M059J (cell line): Measurements from ENCODE around the gene RNF180. TPM values are rescaled to one million over a fixed set of nuclear protein-coding genes. Genes with fewer than 3 reads are reported as not detected.
"Not testable (repeated sequence)": the region's sequence is repeated elsewhere in the genome, so short reads cannot be mapped to it uniquely, and the experiment has no call there.

Source experiments
- DNase-seq: peaks from one replicate; pipeline ENCODE4 v3.0.0-alpha.2; 2012; ENCODE audit warnings: low read depth
- total RNA-seq: library from RNA; depleted of rRNA; stranded (reverse); fragments of >200 nt; shearing (Covaris generic); gene quantifications from 2 replicates; pipeline ENCODE4 v1.2.3, GENCODE V29; 2014

The RNF180 gene
- total RNA-seq, 1 experiment from 2014 or later, result not detected

GRCh38 chr5:64180661-64181343, 15.2 kb downstream of the RNF180 start:
- DNase-seq, result peak; percentile 7

GRCh38 chr5:64181440-64181839, 15.8 kb downstream of the RNF180 start:
- no peak for DNase-seq

GRCh38 chr5:64183956-64184355, 18.3 kb downstream of the RNF180 start:
- DNase-seq, result no peak

GRCh38 chr5:64184832-64185231, 19.2 kb downstream of the RNF180 start:
- DNase-seq, result no peak

- no peak for DNase-seq
Measured at GRCh38 chr5:64188776-64189175, 23.1 kb downstream of the RNF180 start.

GRCh38 chr5:64190562-64191306, 25.1 kb downstream of the RNF180 start:
- no peak for DNase-seq

- DNase-seq, result no peak
Measured at GRCh38 chr5:64195981-64196380, 30.3 kb downstream of the RNF180 start.

- no peak for DNase-seq
Measured at GRCh38 chr5:64199425-64199824, 33.8 kb downstream of the RNF180 start.

GRCh38 chr5:64201996-64202395, 36.4 kb downstream of the RNF180 start:
- DNase-seq, result no peak

GRCh38 chr5:64206653-64207052, 41.0 kb downstream of the RNF180 start:
- no peak for DNase-seq

- DNase-seq, result peak; percentile 6
Measured at GRCh38 chr5:64207978-64208377, 42.3 kb downstream of the RNF180 start.

- no peak for DNase-seq
Measured at GRCh38 chr5:64209353-64209752, 43.7 kb downstream of the RNF180 start.

- DNase-seq, result peak; percentile 74
Measured at GRCh38 chr5:64210866-64211265, 45.2 kb downstream of the RNF180 start.

- no peak for DNase-seq
Measured at GRCh38 chr5:64213011-64213410, 47.4 kb downstream of the RNF180 start.

- no peak for DNase-seq
Measured at GRCh38 chr5:64213531-64213930, 47.9 kb downstream of the RNF180 start.

- DNase-seq, result peak; percentile 1
Measured at GRCh38 chr5:64214132-64214531, 48.5 kb downstream of the RNF180 start.

- DNase-seq, result no peak
Measured at GRCh38 chr5:64221911-64222310, 56.3 kb downstream of the RNF180 start.

GRCh38 chr5:64225286-64225981, 59.8 kb downstream of the RNF180 start:
- DNase-seq, result not testable (repeated sequence)

- DNase-seq, result not testable (repeated sequence)
Measured at GRCh38 chr5:64227131-64227537, 61.5 kb downstream of the RNF180 start.

- DNase-seq, result peak; percentile 16
Measured at GRCh38 chr5:64229163-64229774, 63.6 kb downstream of the RNF180 start.

GRCh38 chr5:64260756-64261155, 95.1 kb downstream of the RNF180 start:
- DNase-seq, result no peak

GRCh38 chr5:64269164-64269563, 103.5 kb downstream of the RNF180 start:
- DNase-seq, result no peak
